AG09309 (cell line): Measurements from ENCODE around the gene SSTR1.
"Not testable (repeated sequence)": the region's sequence is repeated elsewhere in the genome, so short reads cannot be mapped to it uniquely, and the experiment has no call there.

Experiments
- DNase-seq: peaks from one replicate; pipeline ENCODE4 v3.0.0-alpha.2; 2010; ENCODE audit warnings: low read depth
- H3K4me3 ChIP-seq: 2 replicates; pipeline ENCODE4 v1.5.1; 2011; ENCODE audit warnings: mild to moderate bottlenecking, low read depth, low read length, moderate library complexity; ENCODE audit not compliant: control insufficient read depth
- TF ChIP-seq, protein P1 (sequence below): IDR thresholded peaks from 2 replicates; pipeline ENCODE4 v1.5.1; 2011; ENCODE audit warnings: mild to moderate bottlenecking, low read depth, low read length, inconsistent platforms; ENCODE audit not compliant: insufficient read depth, control insufficient read depth; ENCODE audit errors: missing control alignments

SSTR1 gene

DNA sequence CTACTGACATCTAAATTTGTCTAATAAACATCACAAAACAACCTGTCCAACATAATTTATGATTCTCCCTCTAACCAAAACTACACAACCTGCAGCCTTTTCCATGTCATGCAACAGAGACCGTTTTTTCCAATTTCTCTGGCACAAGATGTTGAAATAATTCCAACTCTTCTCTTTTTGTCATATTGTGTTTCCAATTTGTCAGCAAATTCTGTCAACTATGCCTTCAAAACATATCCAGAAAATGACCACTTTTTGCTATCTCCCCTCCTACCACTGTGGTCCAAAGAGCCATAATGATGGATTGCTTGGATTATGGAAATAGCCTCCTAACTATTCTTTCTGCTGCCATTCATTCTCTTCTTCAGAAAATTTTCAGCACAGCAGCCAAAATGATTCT lies 31.3 kb upstream of the SSTR1 start:
- no peak overlapping the region for H3K4me3 ChIP-seq
- no peak for DNase-seq
- TF ChIP-seq, protein P1, sequence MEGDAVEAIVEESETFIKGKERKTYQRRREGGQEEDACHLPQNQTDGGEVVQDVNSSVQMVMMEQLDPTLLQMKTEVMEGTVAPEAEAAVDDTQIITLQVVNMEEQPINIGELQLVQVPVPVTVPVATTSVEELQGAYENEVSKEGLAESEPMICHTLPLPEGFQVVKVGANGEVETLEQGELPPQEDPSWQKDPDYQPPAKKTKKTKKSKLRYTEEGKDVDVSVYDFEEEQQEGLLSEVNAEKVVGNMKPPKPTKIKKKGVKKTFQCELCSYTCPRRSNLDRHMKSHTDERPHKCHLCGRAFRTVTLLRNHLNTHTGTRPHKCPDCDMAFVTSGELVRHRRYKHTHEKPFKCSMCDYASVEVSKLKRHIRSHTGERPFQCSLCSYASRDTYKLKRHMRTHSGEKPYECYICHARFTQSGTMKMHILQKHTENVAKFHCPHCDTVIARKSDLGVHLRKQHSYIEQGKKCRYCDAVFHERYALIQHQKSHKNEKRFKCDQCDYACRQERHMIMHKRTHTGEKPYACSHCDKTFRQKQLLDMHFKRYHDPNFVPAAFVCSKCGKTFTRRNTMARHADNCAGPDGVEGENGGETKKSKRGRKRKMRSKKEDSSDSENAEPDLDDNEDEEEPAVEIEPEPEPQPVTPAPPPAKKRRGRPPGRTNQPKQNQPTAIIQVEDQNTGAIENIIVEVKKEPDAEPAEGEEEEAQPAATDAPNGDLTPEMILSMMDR: no peak

DNA sequence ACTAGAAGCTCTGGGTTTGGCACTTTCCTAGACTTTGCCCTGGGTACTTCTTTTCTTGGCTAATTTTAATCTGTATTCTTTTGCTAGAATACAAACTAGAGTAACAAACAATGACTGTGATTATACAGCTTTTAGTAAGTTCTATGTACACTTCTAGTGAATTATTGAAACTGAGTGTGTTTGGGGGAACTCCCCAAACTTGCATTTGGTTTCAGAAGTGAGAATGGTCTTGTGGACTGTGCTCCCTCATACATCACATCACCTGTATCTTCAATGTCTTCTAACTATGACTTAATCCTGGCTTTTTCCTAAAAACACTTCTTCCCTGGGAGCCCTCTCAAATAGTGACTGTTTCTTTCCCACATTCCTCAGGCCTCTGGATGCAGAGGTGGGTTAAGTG lies 23.6 kb upstream of the SSTR1 start:
- TF ChIP-seq, protein P1: no peak
- no peak for DNase-seq
- no peak overlapping the region for H3K4me3 ChIP-seq

DNA sequence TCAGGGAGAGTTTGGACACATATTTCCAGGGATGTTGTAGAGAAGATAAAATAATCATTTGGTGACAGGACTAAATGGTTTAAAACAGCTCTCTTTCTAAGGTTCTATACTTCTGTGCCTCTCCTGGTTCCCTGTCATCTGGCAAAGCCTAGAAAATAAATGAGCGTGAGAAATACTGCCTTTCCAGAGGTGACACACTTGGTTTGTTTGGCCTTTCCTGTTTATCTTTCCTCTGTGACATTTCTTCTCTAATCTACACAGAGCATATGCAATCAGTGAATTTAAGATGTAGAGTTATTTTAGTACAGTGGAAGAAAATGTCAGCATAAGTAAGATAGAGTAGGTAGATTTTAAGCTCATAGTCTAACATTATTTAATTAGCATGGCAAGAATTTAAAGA lies 22.0 kb upstream of the SSTR1 start:
- TF ChIP-seq, protein P1: no peak

DNA sequence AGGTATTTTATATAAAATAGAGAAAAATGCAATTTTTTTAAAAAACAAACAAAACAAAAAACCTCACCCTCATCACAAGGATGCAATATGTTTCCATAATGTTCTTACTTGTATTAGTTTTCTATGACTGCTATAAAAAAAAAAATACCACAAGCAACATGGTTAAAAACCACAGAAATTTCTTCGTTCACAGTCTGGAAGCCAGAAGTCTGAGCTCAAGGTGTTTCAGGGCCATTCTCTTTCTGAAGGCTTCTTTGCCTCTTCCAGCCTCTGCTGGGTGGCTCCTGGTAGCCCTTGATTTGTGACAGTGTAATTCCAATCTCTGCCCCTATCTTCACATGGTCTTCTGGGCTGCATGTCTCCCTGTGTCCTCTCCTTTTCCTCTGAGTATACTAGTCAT lies 21.5 kb upstream of the SSTR1 start:
- TF ChIP-seq, protein P1: no peak
- no peak overlapping the region for H3K4me3 ChIP-seq
- no peak for DNase-seq

More for the DNA sequence above, 22.0 kb upstream of the SSTR1 start:
- no peak for DNase-seq
- no peak overlapping the region for H3K4me3 ChIP-seq

DNA sequence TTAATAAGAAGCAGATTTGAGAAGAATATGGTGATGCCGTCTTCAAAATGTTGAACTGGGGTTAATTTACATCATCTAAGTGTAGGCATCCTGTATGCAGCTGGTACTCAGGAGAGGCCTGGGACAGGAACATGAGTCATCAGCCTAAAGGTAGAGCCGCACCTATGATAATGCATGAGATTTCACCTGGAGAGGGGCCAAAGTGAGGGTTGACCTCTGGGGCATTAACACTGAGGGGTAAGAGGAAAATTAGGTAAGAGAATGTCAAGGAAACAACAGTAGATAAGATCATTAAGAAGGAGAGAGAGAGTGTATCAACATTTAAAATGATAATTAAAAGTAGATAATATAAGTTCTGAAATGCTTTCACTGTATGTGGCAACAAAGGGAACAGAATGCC lies 20.2 kb upstream of the SSTR1 start:
- no peak overlapping the region for H3K4me3 ChIP-seq
- TF ChIP-seq, protein P1: no peak
- DNase-seq: no peak

DNA sequence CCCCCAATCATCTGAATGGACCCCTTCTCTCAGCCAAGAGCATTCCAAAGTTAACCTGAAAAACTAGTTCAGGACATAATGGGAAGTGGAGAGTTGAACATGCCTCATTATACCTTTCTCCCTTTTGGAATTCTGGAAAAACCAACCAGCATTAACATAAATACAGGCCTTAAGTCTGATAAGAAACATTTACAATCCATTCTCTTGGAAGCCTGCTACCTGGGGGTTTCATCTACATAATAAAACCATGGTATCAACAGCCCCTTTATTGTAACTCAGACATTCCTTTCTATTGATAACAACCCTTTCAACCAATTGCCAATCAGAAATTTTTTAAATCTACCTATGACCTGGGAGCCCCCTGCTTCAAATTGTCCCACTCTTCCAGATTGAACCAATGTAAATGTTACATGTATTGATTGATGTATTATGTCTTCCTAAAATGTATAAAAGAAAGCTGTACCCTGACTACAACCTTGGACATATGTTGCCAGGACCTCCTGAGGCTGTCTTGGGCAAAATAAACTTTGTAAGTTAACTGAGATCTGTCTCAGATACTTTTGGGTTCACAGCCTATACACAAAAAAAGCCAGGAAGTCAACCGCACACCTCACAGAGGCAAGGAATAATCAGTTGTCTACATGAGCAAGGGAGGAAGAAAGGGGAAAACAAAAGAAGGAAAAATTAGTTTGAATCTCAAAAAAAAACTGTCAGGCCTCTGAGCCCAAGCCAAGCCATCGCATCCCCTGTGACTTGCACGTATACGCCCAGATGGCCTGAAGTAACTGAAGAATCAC lies 17.6 kb upstream of the SSTR1 start:
- no peak overlapping the region for H3K4me3 ChIP-seq
- no peak for DNase-seq
- TF ChIP-seq, protein P1: no peak

DNA sequence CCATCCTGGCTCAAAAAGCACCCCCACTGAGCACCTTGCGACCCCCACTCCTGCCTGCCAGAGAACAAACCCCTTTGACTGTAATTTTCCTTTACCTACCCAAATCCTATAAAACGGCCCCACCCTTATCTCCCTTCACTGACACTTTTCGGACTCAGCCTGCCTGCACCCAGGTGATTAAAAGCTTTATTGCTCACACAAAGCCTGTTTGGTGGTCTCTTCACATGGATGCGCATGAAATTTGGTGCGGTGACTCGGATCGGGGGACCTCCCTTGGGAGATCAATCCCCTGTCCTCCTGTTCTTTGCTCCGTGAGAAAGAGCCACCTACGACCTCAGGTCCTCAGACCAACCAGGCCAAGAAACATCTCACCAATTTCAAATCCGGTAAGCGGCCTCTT lies 16.9 kb upstream of the SSTR1 start:
- H3K4me3 ChIP-seq, DNase-seq: not testable (repeated sequence)

DNA sequence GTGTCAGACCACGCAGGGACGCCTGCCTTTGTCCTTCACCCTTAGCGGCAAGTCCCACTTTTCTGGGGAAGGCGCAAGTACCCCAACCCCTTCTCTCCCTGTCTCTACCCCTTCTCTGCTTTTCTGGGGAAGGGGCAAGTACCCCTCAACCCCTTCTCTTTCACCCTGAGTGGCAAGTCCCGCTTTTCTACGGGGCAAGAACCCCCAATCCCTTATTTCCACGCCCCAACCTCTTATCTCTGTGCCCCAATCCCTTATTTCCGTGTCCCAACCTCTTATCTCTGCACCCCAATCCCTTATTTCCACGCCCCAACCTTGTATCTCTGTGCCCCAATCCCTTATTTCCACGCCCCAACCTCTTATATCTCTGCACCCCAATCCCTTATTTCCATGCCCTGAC lies 16.2 kb upstream of the SSTR1 start:
- not testable (repeated sequence) for DNase-seq, H3K4me3 ChIP-seq
